ENCODE results near the gene DGKI.

Gene DGKI

DNA sequence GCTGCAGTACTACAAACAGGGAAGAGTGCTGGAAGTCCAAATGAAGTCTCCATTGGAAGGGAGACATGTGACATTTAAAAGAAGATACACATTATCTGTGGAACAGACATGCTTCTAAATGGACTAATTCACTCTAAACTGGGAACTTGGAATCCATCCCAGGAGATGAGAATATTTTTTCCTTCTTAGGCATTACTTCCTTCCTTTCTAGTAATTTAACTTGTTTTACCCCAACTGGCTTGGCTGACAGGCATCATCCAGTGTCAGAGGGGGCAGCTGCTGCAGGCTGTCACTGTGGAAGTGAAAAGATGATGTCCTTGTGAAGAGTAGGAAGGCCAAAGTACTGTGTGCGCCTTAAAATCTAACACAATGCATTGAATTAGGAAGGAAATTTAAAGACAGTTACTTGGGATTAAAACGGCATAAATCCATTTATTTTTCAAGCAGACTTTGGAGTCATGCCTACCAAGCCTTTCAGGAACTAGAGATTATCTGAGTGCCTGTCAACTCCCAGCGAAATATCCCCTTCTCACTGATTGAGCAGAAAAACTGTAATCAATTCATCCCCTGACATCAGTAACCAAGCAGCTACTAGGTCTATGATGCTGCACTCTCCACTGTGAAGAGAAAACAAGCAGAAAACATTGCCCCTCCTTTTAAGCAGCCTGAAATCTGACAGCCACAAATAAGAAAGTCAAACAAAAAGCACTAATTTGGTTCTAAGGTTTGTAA is 161.2 kb downstream of the DGKI start:
- no peak for DNase-seq

DNA sequence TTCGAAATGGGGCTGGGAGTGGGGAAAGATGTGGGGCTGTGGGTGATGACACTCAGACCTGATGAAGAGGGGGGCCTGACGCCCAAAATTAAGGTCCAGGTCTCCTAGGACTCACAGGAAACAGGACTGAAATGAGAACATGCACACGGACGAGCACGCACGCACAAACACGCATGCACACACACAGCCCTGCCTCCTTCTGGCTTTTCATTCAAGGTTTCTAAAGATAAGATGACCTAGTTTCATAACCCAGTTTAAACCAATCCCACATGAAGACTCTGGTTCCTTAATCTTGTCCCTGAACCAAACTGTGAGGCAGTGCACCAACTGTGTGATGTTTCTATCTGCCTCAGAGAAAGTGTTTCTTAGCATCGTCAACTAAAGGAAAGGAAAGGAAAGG is 162.0 kb downstream of the DGKI start:
- DNase-seq: no peak

DNA sequence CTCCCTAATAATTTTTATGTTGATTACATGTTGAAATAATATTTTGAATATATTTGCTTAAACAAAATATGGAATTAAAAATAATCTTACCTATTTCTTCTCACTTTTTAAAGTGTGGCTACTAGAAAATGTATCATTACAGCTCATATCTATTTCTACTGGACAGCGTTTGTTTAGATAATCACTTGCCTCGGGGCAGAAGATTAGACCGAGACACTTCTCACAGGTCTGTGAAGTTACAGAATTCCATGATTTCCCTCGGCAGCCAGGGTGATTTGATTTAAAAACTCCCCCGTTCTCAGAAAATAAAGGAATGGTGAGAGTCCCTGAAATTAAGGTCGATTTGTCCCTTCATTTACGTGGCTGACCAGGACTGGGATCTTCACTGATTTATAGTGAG is 162.5 kb downstream of the DGKI start:
- no peak for DNase-seq

DNA sequence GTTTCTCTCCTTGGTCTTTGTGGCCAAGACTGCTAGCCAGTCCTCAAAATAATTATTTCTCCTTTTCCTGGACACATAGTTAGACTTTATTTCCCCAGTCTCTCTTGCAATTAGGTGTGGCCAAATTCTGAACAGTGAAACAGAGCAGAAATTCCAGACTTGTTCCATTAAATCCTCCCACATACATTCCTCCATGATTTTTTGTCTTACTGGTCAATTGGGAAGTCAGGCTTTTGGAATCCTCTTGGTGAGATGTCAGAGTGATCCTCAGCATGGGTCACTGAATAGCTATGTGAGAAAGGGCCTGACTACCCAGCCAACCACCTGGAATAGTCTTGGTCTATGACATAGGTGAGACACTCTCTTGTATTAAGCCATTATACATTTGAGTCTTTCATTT is 164.2 kb downstream of the DGKI start:
- no peak for DNase-seq

DNA sequence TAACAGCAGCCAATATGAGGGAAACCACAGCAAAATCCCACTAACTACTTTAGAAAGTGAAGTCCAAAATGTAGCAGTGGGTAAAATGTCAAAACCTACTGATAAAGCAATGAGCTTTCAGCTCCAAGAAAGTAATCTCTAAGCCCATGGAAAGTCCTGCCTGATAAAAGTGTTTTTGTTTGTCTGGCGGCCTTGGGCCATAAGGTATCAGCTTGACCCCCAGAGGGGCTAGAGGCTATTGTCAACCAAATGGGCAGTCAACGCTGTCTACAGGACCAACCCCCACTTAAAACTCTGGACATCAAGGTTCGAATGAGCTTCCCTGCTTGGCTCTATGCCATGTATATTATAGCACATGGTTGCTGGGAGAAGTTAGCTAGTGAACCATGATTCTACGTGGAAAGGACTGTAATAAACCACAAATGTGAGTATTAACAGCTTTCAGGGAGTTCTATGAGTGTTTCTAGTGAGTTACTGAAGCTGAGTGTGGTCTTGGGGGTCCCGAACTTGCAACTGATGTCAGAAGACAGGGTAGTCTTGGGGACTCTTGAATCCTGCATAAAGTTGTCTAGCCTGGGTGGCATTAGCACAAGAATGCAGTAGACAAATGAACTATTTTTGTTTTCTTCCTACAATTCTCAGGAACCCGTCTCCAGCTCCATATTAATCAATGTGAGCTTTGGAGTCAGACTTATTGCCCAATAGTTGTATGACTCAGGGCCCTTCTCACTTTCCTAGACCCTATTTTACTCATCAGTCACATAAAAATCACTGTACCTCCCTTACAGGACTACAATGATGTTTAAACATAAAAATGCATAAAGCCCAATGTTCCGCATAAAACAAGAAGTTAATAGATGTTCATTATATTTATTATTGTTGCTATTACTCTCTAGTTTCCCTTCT is 164.9 kb downstream of the DGKI start:
- no peak for DNase-seq

DNA sequence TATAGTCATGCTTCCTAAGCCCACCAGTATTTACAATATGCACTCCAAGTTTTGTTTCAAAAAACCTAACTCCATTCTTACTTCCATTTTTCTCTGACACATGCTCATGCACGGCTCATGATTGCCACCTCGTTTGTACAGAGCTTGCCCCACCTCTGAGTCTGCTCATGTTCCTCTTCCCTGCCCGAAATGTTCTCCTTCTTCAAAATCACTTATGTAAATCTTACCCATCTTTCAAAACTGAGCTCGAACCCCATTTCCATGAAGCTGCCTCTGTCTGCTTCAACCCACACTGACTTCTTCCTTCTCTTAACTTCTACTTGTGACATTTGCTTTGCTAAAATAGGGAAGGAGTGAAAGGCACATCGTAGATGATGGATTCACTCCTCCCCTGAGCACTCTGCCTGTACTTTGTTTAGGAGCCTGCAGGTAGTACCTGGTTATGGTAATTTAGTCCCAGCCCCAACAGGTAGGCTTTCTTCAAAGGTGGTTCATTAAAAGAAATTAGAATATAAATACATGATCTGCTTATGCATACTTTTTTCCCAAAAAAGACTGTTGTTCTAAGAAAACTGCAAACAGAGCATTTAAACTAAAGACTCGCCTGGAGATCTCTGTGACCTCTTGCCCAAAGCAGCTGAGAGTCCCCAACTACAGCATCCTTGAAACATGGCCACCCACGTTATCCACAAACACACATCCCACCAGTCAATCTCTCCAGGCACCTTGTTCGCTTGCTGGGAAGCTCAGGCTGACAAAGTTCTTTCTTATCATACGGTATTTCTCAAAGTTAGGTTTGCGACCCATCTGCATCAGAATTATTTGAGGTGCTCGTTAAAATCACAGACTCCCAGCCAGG is 172.0 kb downstream of the DGKI start:
- DNase-seq: no peak

DNA sequence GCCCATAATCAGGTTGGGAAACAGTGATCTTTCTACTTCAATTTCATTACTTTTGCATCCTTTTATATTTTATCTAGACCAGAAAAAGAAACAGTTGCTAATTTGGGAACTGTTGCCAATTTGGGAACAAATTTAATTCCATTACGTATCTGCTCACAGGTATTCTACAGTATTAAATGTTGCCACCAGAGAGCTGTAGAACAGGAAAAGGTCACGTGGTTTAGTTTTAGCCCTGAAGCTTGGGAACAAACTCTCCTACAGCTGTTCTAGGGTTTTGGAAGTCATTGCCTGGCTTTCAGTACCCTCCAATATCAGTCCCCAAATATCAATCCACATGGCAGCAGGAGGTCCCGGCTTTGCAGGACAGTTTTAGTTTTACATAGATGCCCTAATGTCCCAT is 172.7 kb downstream of the DGKI start:
- no peak for DNase-seq

DNA sequence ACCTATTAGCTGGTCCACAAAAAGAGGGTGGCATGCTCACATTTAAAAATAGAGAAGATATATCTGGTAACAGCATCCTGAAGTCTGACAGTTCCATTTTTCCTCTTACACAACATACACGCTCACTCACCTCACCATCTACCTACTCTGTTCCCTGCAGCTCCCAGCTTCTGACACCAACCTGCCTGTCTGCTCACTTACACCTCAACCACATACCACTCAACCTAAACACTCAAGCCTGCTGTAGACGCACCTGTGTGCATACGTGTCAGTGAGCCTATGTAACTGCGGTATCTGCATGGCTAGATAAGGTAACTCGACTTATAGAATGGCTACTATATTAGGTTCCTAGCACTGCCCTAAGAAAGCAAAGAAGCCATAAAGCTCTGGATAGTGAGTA is 174.9 kb downstream of the DGKI start:
- DNase-seq: no peak

DNA sequence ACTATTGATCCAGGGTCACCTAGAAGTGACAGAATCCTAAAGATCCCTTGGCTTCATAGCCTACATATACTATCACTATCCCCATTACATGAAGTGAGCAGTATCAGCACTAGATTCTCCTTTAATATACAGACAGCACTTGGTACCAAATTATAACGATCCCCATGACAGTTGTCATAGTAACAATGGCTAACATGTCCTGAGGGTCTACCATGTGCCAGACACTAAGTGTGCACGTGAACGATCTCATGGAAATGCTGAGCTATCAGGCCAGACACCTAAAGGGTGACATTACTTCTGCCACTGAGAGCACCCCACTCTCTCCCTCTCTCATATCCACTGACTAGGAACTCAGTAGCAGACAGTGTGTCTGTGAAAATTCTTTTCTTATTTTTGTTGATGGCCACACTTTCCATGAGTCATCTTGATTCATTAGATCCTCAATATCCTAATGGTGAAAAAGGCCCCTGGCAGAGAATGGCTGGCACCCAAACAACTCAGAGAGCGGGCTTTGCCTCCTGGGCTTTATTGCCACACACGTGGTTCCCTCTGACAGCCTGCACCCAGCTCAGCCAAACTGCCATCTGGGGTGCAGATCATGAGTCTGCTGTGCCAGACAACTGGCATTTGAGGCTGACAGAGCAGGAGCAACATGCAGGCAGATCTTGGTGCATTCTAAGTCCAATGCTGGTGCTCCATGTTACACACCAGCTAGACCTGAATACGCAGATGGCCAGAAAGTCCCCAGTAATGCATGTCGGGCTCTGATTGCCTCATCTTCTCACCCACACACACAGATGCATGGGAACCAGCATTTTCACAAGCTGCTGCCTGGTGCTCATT is 176.3 kb downstream of the DGKI start:
- no peak for DNase-seq

DNA sequence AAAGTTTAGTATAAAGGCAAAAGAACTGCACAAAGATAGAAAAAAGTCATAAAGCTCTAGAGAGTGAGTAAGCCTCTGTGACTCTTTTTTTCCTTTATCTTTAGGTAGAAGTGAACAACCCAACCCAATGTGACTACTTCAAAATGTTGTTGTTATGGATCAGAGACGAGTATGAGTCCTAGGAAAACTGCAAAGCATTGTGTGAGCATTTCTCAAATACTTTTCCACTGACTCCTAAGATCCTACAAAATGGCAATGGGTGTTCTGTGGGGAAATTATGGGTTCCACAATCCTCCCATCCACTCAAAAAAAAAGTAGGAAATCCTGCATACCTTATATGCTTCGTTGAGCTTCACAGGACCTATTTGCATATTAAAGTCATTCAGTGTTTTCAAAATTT is 177.1 kb downstream of the DGKI start:
- DNase-seq: no peak

DNA sequence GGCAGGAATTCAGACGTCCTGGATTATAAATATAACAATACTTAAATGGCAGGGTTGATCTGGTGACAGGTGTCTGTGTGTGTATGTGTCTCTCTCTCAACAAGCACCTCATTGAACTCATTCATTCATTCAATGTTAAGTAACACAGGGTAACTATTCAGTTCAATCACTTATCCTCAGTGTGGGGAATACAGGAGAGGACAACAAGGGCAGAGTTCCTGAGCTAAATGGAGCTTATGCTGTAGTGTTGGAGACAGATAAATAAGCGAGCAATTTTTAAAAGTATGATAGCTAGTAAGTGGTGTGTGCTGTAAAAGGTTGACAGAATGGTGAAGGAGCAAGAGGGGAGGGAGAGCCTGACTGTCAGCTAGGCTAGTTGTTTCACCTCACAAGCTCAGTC is 178.4 kb downstream of the DGKI start:
- DNase-seq: no peak

DNA sequence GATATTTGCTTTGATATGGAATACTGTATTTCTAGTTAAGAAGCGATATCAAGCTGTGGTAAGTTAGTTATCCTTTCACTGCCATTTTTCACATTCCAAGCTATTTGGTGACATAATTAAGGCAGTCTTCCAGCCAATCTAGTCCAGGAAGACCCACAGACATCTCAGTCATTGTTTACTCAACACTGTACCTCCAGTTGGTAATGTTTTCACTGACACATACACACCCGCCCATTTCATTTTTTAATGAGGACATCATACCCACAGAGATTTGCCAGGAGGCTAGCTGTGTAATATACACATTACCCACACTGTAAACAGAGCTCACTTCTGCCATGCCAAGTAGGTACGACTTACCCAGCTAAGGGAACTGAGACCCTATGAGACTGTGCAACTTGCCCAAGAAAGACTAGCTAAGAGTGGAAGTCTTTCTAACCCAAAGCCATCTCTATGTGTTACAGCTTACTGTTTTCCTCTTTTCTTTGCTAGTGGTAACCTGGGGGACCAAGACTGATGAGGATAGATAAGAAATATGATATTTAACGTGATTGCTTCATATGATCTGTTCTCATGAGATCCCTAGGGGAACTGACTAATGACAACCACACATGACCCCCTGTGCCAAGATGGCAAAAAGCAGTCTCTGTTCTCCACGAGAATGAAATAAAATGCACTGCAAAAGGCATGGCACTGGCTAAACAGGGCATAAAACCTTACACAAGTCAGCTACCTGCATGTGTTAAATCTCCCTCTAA is 179.0 kb downstream of the DGKI start:
- no peak for DNase-seq

DNA sequence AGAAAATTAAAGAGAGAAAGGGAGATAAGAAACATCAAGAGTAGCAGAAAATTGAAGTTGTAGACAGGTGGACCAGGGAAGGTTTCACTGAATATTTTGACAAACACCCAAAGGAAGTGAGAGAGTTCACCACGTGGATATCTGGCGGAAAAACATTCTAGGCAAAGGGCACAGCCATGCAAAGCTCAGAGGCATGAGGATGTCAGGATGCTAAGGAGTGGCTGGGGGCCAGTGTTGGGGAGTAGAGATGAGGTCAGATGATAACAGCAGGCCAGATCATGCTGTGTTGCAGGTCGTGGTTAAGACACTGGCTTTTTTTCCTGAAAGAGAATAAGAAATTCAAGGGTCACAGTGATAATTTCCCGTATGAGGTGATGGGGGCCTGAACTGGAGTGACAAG is 181.9 kb downstream of the DGKI start:
- no peak for DNase-seq

DNA sequence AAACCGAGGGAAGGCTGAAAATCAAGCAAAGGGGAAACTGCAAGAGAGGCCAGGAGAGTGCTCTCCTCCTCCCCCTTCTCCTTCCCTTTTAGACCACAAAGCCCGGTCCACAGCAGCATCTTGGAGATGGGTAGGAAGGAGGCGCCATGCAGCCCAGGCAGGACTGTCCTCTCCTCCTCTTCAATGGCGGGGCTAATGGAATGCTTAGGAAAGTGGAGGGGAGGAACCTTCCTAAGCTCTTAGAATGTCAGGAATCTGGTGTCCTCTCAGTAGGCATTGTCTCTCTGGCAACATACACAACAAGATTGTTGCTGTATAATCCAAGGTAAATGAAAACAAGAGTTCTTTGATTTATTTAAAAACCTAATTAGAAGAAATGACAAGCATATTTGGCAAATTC is 185.1 kb downstream of the DGKI start:
- DNase-seq: no peak

DNA sequence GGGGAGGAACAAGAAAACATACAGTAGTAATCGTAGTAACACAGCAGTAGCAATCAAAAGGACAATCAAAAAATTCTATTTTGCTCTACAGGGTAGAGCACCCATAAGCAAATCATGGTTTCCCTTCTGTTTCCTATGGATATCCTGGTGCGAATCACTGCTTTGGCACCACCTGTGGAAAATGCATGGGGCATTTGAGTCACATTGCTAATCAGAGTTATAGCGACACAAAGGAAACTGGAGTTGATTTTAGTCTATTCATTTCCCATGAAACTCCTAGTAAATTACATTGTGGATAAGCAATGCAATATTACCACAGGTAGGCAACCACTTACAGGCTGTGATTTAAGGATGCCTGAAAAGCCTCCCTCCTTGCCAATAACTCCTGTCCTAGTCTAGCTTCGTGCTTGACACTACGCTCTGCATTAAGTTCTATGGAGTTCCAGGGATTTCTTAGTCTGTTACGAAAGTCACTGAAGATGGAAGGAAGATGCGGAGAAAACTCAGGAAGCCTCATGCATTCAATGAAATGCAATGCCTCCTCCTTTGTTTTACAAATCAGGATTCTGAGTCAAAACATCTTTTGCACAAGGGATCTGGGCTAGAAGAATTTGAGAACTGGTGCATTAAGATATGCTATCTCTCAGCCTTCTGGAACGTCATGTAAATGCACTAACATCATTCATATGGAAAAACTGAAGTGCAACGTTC is 188.4 kb downstream of the DGKI start:
- DNase-seq: no peak

DNA sequence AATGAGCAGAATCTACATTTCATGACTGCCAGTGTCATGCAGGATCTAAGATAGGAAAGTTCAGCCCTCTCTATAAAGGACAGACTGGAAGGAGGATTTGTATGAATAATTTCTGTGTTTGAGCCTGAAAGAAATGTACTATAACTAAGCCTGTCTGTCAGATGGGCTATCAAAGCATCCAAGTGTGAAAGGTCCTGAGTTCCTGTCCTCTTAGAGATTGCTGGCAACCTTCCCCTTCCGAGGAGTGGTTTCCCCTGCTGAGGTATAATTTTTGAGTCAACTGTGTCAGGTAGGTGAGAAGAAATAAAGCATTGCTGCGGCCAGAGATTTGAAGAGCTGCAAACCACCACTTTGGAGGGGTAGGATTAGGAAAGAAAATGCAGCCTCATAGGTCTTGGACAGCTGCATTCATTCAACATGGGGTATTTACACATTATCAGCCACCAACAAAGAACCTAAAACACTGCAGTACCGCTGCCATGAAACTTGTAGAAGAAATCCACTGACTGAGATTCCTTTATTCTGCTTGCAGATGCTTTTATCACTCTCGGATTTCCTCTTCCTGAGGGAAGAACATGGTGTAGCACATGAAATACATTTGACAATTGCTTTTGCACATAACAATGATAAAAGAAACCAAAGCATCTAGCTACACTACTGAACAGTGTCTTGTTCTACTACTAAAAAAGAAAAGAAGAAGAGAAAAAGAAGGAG is 189.1 kb downstream of the DGKI start:
- no peak for DNase-seq

DNA sequence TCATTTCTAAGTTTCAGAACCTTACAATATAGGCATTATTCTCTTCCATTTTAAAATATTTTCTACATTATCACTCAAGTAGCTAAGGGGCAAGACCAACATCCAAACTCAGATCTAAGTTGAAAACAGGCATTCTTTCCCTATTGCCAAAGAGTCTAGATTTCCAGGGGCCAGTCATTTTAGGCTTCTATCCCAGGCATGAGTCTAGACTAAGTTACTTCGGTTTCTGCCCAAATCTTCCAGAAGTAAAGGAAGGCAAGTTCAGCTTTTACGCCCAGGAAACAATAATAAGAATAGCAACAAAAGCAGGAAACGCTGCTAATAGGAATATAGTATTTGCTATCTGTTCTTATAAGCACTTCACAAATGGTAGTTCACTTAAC is 189.9 kb downstream of the DGKI start:
- DNase-seq: no peak

DNA sequence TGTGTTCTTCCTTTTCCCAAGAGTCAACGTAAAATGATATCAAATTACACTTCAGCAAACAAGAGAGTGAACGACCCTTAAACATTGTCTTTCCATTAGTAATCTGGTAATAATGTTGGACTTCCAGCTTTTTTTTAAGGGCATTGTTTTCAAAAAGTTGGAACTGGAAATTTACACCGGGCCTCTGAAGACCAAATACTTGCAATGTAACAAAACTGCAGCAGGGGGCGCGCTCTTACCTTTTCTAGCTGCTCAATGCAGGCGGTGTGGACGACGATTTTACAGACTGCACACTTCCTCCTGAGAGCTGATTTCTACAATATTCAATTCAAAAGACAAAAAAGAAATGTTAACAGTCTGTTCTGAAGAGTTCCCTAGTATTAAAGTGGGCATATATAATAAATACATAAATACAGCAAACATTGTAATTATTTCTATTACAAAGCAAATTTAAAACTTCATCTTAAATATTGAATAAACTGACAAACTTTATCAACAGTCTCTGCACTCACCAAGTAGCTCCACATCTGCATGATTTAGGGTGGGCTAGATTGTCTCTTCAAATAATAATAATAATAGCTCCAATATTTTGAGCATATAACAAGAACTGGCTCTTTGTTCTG is 190.4 kb downstream of the DGKI start:
- DNase-seq: peak; percentile 38

DNA sequence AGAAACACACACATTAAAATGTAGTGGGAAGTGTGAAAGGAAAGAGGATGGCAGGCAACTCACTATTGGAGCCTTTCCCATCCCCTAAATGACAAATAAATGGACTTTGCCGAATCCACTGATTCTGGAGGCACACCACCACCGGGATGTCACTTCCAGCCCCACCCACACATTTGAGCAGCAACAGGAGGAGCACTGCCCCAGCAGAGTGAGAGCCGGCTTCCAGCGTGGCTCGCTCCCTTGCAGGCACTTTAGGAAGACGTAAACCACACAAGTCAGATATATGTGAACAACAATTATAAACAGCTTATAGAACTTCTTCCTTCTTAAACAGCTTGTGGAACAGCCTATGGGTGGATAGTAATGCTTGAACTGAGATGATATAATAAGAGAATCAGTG is 191.0 kb downstream of the DGKI start:
- DNase-seq: no peak

DNA sequence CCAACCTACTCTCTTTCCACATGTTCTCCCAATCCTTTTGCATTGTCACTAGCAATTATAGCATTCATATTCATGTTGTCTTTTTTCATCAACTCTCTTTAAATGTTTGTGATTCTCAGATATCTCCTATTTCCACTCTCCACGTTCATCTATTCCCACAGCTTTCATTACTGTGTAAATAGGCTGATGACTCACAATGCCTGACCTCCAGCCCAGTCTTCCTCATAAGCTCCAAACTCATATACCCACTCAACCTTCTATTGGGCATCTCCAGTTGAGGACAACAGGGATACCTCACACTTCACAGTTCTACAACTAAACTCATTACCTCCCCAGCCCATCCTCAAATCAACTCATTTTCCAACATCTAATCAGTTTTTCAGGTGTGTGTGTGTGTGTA is 194.1 kb downstream of the DGKI start:
- DNase-seq: no peak

Data from activated T-cell treated with anti-CD3 and anti-CD28 coated beads for 4 hours (primary cell).